Activated CD4-positive, alpha-beta T cell treated with anti-CD3 and anti-CD28 coated beads, Interleukin-2, amount 50 U/mL, for 48 hours (primary cell): Measurements from ENCODE around the gene HYCC1.
"Not testable (repeated sequence)": the region's sequence is repeated elsewhere in the genome, so short reads cannot be mapped to it uniquely, and the experiment has no call there.

Experiments
- DNase-seq, 2 experiments: peaks; one replicate each; pipeline ENCODE4 v3.0.0-alpha.2; 2020

HYCC1 gene

GRCh38 chr7:22983257-22983855 lies 30.6 kb downstream of the HYCC1 start:
- no peak for DNase-seq

GRCh38 chr7:22980422-22980821 lies 33.5 kb downstream of the HYCC1 start:
- DNase-seq: no peak

GRCh38 chr7:22979861-22980260 lies 34.1 kb downstream of the HYCC1 start:
- no peak for DNase-seq

- no peak for DNase-seq
These were observed 34.7 kb downstream of the HYCC1 start for GRCh38 chr7:22979251-22979650.

GRCh38 chr7:22974636-22975035 lies 39.3 kb downstream of the HYCC1 start:
- not testable (repeated sequence) for DNase-seq

- DNase-seq: no peak
These were observed 41.7 kb downstream of the HYCC1 start for GRCh38 chr7:22972207-22972606.

- no peak for DNase-seq
These were observed 44.9 kb downstream of the HYCC1 start for GRCh38 chr7:22969010-22969431.
